Osteocyte (in vitro differentiated cells): ENCODE measurements around the gene SLC25A46. TPM values are rescaled to one million over a fixed set of nuclear protein-coding genes. Genes with fewer than 3 reads are reported as not detected.
"Not testable (repeated sequence)": the region's sequence is repeated elsewhere in the genome, so short reads cannot be mapped to it uniquely, and the experiment has no call there.

Experiments used
- DNase-seq: peaks from one replicate; pipeline ENCODE4 v3.0.0; 2021; ENCODE audit warnings: mixed read lengths; ENCODE audit not compliant: unreplicated experiment; ENCODE audit errors: extremely low spot score
- H3K27ac Mint-ChIP-seq: one replicate; pipeline ENCODE4 v1.8.0; 2021; ENCODE audit warnings: mild to moderate bottlenecking, mixed read lengths; ENCODE audit not compliant: unreplicated experiment
- H3K27me3 Mint-ChIP-seq: one replicate; pipeline ENCODE4 v1.8.0; 2021; ENCODE audit warnings: mixed read lengths; ENCODE audit not compliant: unreplicated experiment
- H3K36me3 Mint-ChIP-seq: one replicate; pipeline ENCODE4 v1.8.0; 2021; ENCODE audit warnings: mixed read lengths; ENCODE audit not compliant: unreplicated experiment
- H3K4me1 Mint-ChIP-seq: one replicate; pipeline ENCODE4 v1.8.0; 2021; ENCODE audit warnings: mixed read lengths; ENCODE audit not compliant: unreplicated experiment
- H3K4me3 Mint-ChIP-seq: one replicate; pipeline ENCODE4 v1.8.0; 2021; ENCODE audit warnings: mild to moderate bottlenecking, moderate library complexity, mixed read lengths; ENCODE audit not compliant: unreplicated experiment
- H3K9me3 Mint-ChIP-seq: one replicate; pipeline ENCODE4 v1.8.0; 2021; ENCODE audit warnings: mixed read lengths; ENCODE audit not compliant: unreplicated experiment
- total RNA-seq: library from RNA; stranded (reverse); gene quantifications from 2 replicates; pipeline ENCODE4 v1.2.1, GENCODE V29; 2021
- TF ChIP-seq, protein P1 (sequence below): fragments of 200-600 bp; sonication (generic); IDR thresholded peaks from 2 replicates; pipeline ENCODE4 v1.5.0; 2021; ENCODE audit warnings: antibody characterized with exemption, mild to moderate bottlenecking, moderate library complexity

Gene SLC25A46
- total RNA-seq, 1 donor from 2014 or later, result 41.9 TPM

- Mint-ChIP-seq H3K27ac (no peak within 1 kb of the TSS), H3K36me3 (no peaks in the 10 kb centered on the region), H3K4me1 (peaks cover 5% of the 10 kb centered on the region), H3K27me3 (peaks cover 6% of the 10 kb centered on the region), H3K4me3 (peak within 1 kb of the TSS; percentile 76), H3K9me3 (no peaks in the 10 kb centered on the region)
- DNase-seq, result peak; percentile 85
- TF ChIP-seq, protein P1, sequence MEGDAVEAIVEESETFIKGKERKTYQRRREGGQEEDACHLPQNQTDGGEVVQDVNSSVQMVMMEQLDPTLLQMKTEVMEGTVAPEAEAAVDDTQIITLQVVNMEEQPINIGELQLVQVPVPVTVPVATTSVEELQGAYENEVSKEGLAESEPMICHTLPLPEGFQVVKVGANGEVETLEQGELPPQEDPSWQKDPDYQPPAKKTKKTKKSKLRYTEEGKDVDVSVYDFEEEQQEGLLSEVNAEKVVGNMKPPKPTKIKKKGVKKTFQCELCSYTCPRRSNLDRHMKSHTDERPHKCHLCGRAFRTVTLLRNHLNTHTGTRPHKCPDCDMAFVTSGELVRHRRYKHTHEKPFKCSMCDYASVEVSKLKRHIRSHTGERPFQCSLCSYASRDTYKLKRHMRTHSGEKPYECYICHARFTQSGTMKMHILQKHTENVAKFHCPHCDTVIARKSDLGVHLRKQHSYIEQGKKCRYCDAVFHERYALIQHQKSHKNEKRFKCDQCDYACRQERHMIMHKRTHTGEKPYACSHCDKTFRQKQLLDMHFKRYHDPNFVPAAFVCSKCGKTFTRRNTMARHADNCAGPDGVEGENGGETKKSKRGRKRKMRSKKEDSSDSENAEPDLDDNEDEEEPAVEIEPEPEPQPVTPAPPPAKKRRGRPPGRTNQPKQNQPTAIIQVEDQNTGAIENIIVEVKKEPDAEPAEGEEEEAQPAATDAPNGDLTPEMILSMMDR, result no peak
Observed at GRCh38 chr5:110726249-110727024, 12.4 kb upstream of the SLC25A46 start, which contains the start of gene TMEM232. Gene TMEM232 (minus strand): TSS chr5:110726671. CDS start chr5:110667352, 59,319 bp downstream.

DNA sequence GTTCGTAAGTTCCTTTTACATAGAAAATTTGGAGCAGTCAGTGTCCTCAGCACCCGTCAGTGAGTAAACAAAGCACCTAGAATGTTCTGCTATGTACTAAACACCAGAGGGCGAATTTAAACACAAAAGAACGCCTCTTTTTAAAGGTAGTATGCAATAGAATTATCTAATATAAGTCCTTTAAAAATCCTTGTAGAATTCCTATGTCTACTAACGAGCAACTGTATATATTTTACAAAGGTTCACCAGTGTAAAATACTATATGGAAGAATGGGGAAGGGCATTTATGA is 11.8 kb upstream of the SLC25A46 start:
- Mint-ChIP-seq H3K4me3 (peak overlapping the region; percentile 76), H3K27me3 (peaks cover 6% of the 10 kb centered on the region), H3K27ac (no peak overlapping the region), H3K4me1 (peaks cover 5% of the 10 kb centered on the region), H3K36me3 (no peaks in the 10 kb centered on the region), H3K9me3 (no peaks in the 10 kb centered on the region)
- TF ChIP-seq, protein P1, result peak; percentile 31
- DNase-seq, result no peak

DNA sequence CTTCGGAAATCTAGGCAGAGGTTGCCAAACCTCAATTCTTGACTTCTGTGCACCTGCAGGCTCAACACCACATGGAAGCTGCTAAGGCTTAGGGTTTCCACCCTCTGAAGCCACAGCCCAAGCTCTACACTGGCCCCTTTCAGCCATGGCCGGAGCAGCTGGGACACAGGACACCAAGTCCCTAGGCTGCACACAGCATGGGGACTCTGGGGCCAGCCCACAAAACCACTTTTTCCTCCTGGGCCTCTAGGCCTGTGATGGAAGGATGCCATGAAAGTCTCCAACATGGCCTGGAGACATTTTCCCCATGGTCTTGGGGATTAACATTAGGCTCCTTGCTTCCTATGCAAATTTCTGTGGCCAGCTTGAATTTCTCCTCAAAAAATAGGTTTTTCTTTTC is 7.3 kb upstream of the SLC25A46 start:
- H3K27me3 Mint-ChIP-seq, result peaks cover 19% of the 10 kb centered on the region

DNA sequence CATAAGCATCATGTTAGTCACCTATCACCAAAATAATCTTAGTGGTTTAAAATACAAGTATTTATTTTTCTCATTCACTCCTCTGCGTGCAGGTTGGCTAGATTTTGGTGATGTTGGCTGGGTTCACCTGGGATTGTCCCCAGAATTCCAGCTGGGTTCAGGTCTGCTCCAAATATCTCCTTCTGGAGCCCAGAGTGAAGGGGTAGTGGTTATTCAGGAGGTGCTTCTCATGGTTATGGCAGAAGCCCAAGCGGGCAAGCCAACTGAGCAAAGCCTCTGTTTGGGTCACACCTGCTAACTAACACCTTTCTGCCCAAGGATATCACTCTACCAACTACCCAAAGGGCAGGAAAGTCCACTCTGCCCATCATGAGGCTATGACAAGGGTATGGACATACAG is 4.7 kb upstream of the SLC25A46 start:
- no peaks in the 10 kb centered on the region for H3K9me3 Mint-ChIP-seq
- no peak overlapping the region for H3K4me3 Mint-ChIP-seq
- H3K27ac Mint-ChIP-seq, result no peak overlapping the region
- H3K36me3 Mint-ChIP-seq, result no peaks in the 10 kb centered on the region
- H3K27me3 Mint-ChIP-seq, result peaks cover 23% of the 10 kb centered on the region
- TF ChIP-seq, protein P1, result no peak
- H3K4me1 Mint-ChIP-seq, result peaks cover 9% of the 10 kb centered on the region
- DNase-seq, result no peak

More for the DNA sequence above, 7.3 kb upstream of the SLC25A46 start:
- H3K36me3 Mint-ChIP-seq, H3K4me1 Mint-ChIP-seq, H3K27ac Mint-ChIP-seq, H3K4me3 Mint-ChIP-seq, H3K9me3 Mint-ChIP-seq, DNase-seq: not testable (repeated sequence)

- Mint-ChIP-seq H3K4me3 (no peak overlapping the region), H3K27ac (no peak overlapping the region), H3K4me1 (peaks cover 20% of the 10 kb centered on the region), H3K9me3 (no peaks in the 10 kb centered on the region), H3K27me3 (peaks cover 23% of the 10 kb centered on the region), H3K36me3 (no peaks in the 10 kb centered on the region)
- TF ChIP-seq, protein P1, result no peak
- no peak for DNase-seq
Observed at GRCh38 chr5:110735556-110735955, 3.3 kb upstream of the SLC25A46 start.
